NT2/D1 (cell line): Measurements from ENCODE around the gene MGLL.
A peak's percentile ranks its signal among the peaks of the same experiment; 100 is the strongest.

Experiments used
- DNase-seq: peaks from one replicate; pipeline ENCODE4 v3.0.0-alpha.2; 2011; ENCODE audit warnings: low read depth, low spot score
- H3K27me3 ChIP-seq: 2 replicates; pipeline ENCODE4 v1.6.0; 2011; ENCODE audit warnings: mild to moderate bottlenecking; ENCODE audit not compliant: insufficient read length, insufficient read depth
- H3K36me3 ChIP-seq: 2 replicates; pipeline ENCODE4 v1.6.1; 2011; ENCODE audit warnings: mild to moderate bottlenecking, low read length, mixed read lengths; ENCODE audit not compliant: insufficient read depth, insufficient read length
- H3K4me1 ChIP-seq: 2 replicates; pipeline ENCODE4 v1.5.1; 2011; ENCODE audit not compliant: insufficient read depth, insufficient read length
- H3K4me3 ChIP-seq: 2 replicates; pipeline ENCODE4 v1.5.1; 2011; ENCODE audit warnings: low read depth; ENCODE audit not compliant: insufficient read length
- H3K9ac ChIP-seq: 2 replicates; pipeline ENCODE4 v1.6.0; 2011; ENCODE audit warnings: low read depth; ENCODE audit not compliant: insufficient read length
- H3K9me3 ChIP-seq: 2 replicates; pipeline ENCODE4 v1.5.1; 2011; ENCODE audit warnings: mild to moderate bottlenecking, low read length; ENCODE audit not compliant: insufficient read depth
- SUZ12 ChIP-seq: IDR thresholded peaks from 2 replicates; pipeline ENCODE4 v1.6.1; 2011; ENCODE audit not compliant: insufficient read length, insufficient read depth; ENCODE audit errors: extremely low read depth
- YY1 ChIP-seq: IDR thresholded peaks from 2 replicates; pipeline ENCODE4 v1.6.1; 2011; ENCODE audit not compliant: insufficient read length, insufficient read depth
- ZNF274 ChIP-seq: IDR thresholded peaks from 2 replicates; pipeline ENCODE4 v1.6.1; 2011; ENCODE audit warnings: mild to moderate bottlenecking, low read depth, low read length

The MGLL gene

DNA sequence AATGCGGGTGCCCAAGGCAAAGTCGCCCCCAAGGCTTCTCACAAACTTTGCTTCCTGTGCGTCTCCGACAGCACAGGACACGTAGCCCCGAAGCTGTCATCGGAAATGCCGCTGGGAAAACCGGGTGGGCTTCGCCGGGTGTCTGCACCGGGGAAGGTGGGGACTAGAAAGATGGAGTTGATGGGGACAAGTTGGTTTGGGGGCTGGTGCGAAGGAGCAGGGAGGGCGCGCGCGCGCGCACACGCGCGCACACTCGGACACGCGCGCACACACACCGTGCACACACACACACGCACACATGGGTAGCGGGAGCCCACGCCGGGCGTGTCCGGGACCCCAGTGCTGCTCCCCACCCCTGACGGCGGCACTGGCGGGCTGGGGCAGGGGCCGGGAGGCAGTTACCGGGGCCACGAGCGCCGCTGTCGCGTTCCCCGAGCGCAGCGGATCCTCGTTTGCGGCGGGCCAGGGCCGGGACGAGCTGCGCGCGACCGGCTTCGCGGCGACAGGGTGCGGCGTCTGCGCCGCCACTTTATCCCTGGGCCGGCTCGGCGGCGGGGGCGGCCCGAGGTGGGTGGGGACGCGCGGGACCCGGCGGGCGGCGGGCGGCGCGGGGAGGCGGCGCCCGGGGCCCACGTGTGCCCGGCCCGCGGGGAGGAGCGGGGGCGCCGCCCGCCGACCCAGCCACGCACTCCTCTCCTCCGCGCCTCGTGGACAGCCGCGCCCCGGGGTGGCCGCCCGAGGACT is 539 bp upstream of the MGLL start:
- peak overlapping the region; percentile 73 for H3K4me3 ChIP-seq
- no peaks in the 10 kb centered on the region for H3K36me3 ChIP-seq
- H3K9me3 ChIP-seq = peaks cover 5% of the 10 kb centered on the region; the same call in 1 of the 2 replicates
- TF ChIP-seq SUZ12 = no peak
- no peak for TF ChIP-seq YY1
- TF ChIP-seq ZNF274 = no peak
- DNase-seq = no peak
- H3K4me1 ChIP-seq = peaks cover 5% of the 10 kb centered on the region
- peaks cover 44% of the 10 kb centered on the region for H3K27me3 ChIP-seq
- peak overlapping the region; percentile 78 for H3K9ac ChIP-seq

DNA sequence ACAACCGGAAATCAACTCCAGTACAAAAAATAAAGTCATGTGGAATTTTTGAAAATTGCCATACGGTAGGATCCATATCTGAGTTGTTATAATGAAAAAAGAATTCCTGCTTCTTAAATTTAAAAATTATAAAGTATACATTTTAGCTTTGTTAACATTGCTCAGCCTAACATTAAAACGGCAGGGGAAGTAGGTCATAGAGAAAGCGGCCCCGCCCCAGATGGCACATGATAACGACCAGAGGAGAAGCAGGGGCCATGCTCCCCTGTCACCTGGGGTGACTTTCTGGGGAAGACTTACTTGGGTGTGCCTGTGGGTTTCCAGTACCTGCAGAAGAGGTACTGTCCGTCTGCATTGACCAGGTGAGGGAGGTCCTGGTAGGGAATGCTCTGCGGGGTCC is 921 bp downstream of the MGLL start:
- DNase-seq = no peak
- Histone ChIP-seq H3K27me3 (peaks cover 44% of the 10 kb centered on the region), H3K9ac (no peak overlapping the region), H3K4me3 (no peak overlapping the region), H3K9me3 (no peaks in the 10 kb centered on the region), H3K36me3 (no peaks in the 10 kb centered on the region), H3K4me1 (peaks cover 7% of the 10 kb centered on the region)
- TF ChIP-seq ZNF274 = no peak
- TF ChIP-seq SUZ12 = no peak
- TF ChIP-seq YY1 = no peak

- Histone ChIP-seq H3K9me3 (no peaks in the 10 kb centered on the region), H3K4me1 (peaks cover 7% of the 10 kb centered on the region), H3K36me3 (no peaks in the 10 kb centered on the region), H3K9ac (no peak overlapping the region), H3K27me3 (peaks cover 43% of the 10 kb centered on the region), H3K4me3 (no peak overlapping the region)
- no peak for DNase-seq
- no peak for TF ChIP-seq SUZ12
- TF ChIP-seq YY1 = no peak
- TF ChIP-seq ZNF274 = no peak
Observed at GRCh38 chr3:127820826-127821313, 1.4 kb downstream of the MGLL start.

GRCh38 chr3:127820221-127820825 is 2.0 kb downstream of the MGLL start:
- no peaks in the 10 kb centered on the region for H3K36me3 ChIP-seq
- H3K4me1 ChIP-seq = peaks cover 7% of the 10 kb centered on the region
- TF ChIP-seq YY1 (no peak), SUZ12 (no peak), ZNF274 (no peak)
- peaks cover 40% of the 10 kb centered on the region for H3K27me3 ChIP-seq
- H3K9me3 ChIP-seq = no peaks in the 10 kb centered on the region
- H3K9ac ChIP-seq = no peak overlapping the region
- DNase-seq = no peak
- H3K4me3 ChIP-seq = no peak overlapping the region

DNA sequence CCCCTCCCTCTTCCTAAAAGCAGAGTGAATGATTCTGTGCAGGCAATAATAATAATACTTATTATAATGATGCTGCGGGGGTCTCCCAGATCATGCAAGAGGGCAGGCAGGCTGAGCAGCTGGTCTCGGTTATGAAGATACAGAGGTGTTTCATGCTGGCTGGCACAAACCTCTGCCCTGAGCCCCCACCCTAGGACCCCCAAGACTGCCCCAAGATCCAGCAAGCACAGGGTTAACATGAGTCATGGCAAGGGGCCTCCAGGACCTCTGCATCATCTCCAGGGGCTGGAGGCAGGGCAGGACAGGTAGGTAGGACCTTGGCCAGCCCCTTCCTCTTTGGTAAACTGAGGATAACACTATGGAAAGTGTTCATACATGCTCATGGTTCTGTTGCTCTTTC is 2.7 kb downstream of the MGLL start:
- DNase-seq = no peak
- Histone ChIP-seq H3K4me1 (peaks cover 7% of the 10 kb centered on the region), H3K36me3 (no peaks in the 10 kb centered on the region), H3K9ac (no peak overlapping the region), H3K9me3 (no peaks in the 10 kb centered on the region), H3K4me3 (no peak overlapping the region), H3K27me3 (peaks cover 39% of the 10 kb centered on the region)
- no peak for TF ChIP-seq ZNF274
- no peak for TF ChIP-seq SUZ12
- TF ChIP-seq YY1 = no peak

- H3K4me1 ChIP-seq = peaks cover 10% of the 10 kb centered on the region
- H3K36me3 ChIP-seq = no peaks in the 10 kb centered on the region
- H3K4me3 ChIP-seq = no peak overlapping the region
- peaks cover 33% of the 10 kb centered on the region for H3K27me3 ChIP-seq
- no peaks in the 10 kb centered on the region for H3K9me3 ChIP-seq
- no peak for TF ChIP-seq SUZ12
- no peak for TF ChIP-seq ZNF274
- TF ChIP-seq YY1 = no peak
- DNase-seq = no peak
- no peak overlapping the region for H3K9ac ChIP-seq
Observed at GRCh38 chr3:127819086-127819485, 3.2 kb downstream of the MGLL start.

DNA sequence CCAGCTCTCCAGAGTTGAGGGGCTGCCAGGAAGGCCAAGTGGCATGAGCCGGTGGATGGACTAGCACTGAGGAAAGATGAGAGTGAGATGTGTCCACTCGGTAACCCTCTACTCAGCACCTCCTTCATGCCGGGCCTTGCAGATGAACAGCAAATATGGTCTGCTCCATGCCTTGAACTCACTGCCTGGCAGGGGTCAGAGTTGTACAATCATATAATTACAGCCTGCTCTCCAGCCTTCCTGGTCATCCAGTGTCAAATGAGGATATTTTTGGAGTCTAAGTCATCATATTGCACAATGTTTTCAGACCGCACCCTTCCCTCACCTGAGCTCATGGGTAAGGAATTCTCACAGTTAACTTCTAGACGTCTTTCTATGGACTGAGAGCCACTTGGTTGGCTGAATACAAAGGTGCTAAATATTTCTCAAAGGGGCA is 4.9 kb downstream of the MGLL start:
- DNase-seq = no peak
- TF ChIP-seq ZNF274 = no peak
- TF ChIP-seq YY1 = no peak
- TF ChIP-seq SUZ12 = no peak
- Histone ChIP-seq H3K4me1 (peaks cover 8% of the 10 kb centered on the region), H3K27me3 (peaks cover 18% of the 10 kb centered on the region), H3K9me3 (no peaks in the 10 kb centered on the region), H3K9ac (no peak overlapping the region), H3K36me3 (no peaks in the 10 kb centered on the region), H3K4me3 (no peak overlapping the region)
